HL-60/S4 treated with retinoic acid at 250 ng/mL for 4 days and 3 days (cell line): ENCODE results near the gene RIPPLY1.
"Not testable (repeated sequence)": the region's sequence is repeated elsewhere in the genome, so short reads cannot be mapped to it uniquely, and the experiment has no call there.

Experiments
- in situ Hi-C: fragments of 300-500 bp; cut with MboI; formaldehyde crosslinking; loops from 2 replicates; pipeline ENCODE4 v1.7.0; 2022; ENCODE audit warnings: low sequenced_read_pairs

RIPPLY1 gene

GRCh38 chrX:106912864-106913263 lies 9.7 kb upstream of the RIPPLY1 start:
- in situ Hi-C loops = no loop called here

GRCh38 chrX:106906361-106906760 lies 3.2 kb upstream of the RIPPLY1 start:
- in situ Hi-C loops = no loop called here

GRCh38 chrX:106905064-106905708 lies 2.0 kb upstream of the RIPPLY1 start:
- in situ Hi-C loops = no loop called here

GRCh38 chrX:106903856-106904528 lies 851 bp upstream of the RIPPLY1 start:
- in situ Hi-C loops = no loop called here

GRCh38 chrX:106902684-106903083 lies 457 bp downstream of the RIPPLY1 start:
- in situ Hi-C loops = no loop called here

- in situ Hi-C loops = no loop called here
Observed at GRCh38 chrX:106901781-106902219, 1.3 kb downstream of the RIPPLY1 start.

- in situ Hi-C loops = no loop called here
Observed at GRCh38 chrX:106901341-106901740, 1.8 kb downstream of the RIPPLY1 start.

GRCh38 chrX:106899841-106900240 lies 3.3 kb downstream of the RIPPLY1 start:
- in situ Hi-C loops = no loop called here

- in situ Hi-C loops = no loop called here
Observed at GRCh38 chrX:106899276-106899675, 3.9 kb downstream of the RIPPLY1 start.

- in situ Hi-C loops = no loop called here
Observed at GRCh38 chrX:106898462-106898861, 4.7 kb downstream of the RIPPLY1 start.

- in situ Hi-C loops = no loop called here
Observed at GRCh38 chrX:106897259-106897658, 5.9 kb downstream of the RIPPLY1 start.

GRCh38 chrX:106894978-106895452 lies 8.1 kb downstream of the RIPPLY1 start:
- in situ Hi-C loops = no loop called here

GRCh38 chrX:106894392-106894909 lies 8.7 kb downstream of the RIPPLY1 start:
- in situ Hi-C loops = no loop called here

- in situ Hi-C loops = no loop called here
Observed at GRCh38 chrX:106891762-106892460, 11.2 kb downstream of the RIPPLY1 start.

- in situ Hi-C loops = no loop called here
Observed at GRCh38 chrX:106889468-106889867, 13.7 kb downstream of the RIPPLY1 start.

- in situ Hi-C loops = no loop called here
Observed at GRCh38 chrX:106875151-106875550, 28.0 kb downstream of the RIPPLY1 start.

- in situ Hi-C loops = no loop called here
Observed at GRCh38 chrX:106874075-106874474, 29.1 kb downstream of the RIPPLY1 start.

- in situ Hi-C loops = not testable (repeated sequence)
Observed at GRCh38 chrX:106872796-106873195, 30.3 kb downstream of the RIPPLY1 start.

- in situ Hi-C loops = no loop called here
Observed at GRCh38 chrX:106863697-106864096, 39.4 kb downstream of the RIPPLY1 start.

GRCh38 chrX:106862972-106863688 lies 40.0 kb downstream of the RIPPLY1 start:
- in situ Hi-C loops = no loop called here
